Midbrain (tissue), 1 donor: Measurements from ENCODE around the gene MARK3.

ENCODE experiments used
- DNase-seq: peaks from one replicate; lab custom pipeline; 2025; lab: John Stamatoyannopoulos, UW

Gene MARK3

DNA sequence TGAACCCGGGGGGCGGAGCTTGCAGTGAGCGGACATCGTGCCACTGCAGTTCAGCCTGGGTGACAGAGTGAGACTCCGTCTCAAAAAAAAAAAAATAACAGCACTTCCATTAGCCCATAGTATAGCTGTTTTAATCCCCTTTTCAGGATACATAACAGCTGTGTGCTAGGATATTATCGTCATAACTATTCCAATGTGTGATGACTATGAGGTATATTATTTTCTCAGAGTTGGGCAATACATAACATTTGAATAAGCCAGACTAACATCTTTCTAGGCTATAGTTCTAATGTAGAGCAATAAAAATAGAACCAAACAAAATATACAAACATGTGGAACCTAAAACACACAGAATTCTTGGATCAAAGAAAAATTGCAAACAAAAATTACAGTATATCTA lies 57.1 kb downstream of the MARK3 start:
- DNase-seq = no peak

DNA sequence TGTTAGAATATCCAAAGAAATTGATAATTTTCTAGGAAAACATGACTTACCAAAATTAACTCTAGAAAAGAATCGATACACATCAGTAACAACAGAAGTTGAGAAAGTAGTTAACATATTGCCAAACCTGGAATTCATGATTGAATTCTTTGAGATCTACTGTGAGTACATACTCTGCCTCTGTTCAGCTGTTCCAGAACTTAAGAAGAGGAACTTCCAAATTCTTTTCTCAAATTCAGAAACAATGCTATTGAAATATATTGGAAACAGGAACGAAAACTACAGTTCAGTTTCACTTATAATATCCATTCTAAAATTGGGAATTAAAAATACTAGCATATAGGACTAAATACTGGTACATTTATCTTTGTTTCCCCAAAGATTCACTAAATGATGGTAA lies 57.9 kb downstream of the MARK3 start:
- DNase-seq = no peak

DNA sequence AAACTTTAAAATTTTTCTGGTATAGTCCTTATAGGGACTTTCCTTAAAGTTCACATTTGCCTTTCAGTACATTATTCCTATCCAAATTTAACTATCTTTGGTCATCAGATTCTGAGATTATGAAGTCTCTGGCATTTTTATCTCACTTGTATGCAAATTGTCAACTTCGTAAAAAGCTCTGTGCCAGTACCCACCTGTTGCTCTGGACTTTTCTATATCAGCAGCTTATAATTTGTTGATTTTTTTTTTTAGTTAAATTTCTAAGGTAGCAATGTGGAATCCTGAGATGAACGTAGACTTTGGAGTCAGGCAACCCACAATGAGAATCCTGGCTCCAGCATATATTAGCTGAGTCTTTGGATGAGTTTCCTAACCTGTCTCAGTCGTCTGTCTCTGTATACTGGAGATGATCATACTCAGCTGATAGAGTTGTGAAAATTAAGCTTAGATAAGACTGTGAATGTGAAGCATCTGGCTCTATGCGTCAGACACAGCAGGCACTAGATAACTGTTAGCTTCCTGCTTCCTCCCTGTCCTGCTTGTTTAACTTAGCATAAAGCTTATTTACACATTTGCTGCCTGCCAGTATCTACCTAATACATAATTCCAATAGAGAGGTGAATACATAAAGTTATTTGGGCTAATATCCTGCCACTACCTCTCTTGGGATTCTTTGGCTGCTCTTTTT lies 59.8 kb downstream of the MARK3 start:
- no peak for DNase-seq

DNA sequence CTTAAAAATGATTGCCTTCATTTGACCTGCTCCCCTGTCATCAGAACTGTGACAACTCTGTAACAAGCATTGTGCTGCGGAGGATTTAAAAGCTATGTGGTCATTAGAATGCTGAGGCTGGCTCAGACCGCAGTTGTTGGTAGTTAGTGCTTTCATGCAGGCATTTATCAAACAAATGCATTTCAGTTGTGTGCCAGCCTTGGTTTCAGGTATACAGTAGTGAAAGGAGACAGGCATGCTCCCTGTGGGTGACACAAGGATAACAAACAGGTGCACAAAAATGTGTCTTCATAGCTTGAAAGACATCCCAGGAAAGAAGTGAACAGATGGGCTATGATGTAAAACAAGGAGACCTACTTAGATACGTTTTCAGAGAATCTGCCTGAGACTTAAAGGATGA lies 60.6 kb downstream of the MARK3 start:
- no peak for DNase-seq

DNA sequence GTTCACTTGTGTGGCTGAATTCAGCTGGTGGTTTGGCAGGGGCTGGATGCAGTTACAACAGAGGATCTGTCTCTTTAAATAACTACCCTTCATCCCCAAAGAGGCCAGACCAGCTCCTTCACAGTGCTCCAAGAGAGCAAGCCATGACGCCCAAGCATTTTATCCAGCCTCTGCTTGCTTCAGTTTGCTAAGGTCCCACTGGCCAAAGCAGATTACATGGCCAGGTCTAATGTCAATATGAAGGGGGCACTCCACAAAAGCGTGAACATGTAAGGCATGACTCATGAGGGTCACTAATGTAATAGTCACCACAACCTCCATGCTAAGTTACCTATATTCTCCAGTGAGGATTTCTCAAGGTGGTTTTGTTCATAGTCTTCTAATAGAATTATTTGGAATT lies 62.9 kb downstream of the MARK3 start:
- DNase-seq = no peak

DNA sequence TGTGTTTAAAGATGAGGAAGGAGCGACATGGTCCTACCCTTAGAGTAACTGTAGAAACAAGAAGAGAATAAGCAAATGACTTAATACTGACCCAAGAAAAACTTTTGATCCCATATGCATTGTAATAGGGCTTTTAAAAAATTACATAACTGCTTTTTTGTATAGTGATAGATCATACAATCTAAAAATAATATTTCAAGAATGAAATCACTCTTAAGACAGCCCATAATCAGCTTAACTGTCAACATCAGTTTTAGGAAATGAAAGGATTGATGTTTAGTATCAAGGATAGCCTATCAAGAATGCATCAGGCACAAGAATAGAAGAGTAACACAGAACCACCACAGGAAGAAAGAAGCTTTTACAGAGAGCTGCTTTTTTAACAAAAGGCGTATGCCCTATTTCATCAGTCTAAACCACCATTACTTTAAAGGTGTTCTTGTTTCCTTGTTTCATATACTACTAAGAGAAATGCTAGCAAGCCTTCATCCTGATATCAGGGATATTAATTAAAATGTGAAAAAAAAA lies 64.5 kb downstream of the MARK3 start:
- no peak for DNase-seq

DNA sequence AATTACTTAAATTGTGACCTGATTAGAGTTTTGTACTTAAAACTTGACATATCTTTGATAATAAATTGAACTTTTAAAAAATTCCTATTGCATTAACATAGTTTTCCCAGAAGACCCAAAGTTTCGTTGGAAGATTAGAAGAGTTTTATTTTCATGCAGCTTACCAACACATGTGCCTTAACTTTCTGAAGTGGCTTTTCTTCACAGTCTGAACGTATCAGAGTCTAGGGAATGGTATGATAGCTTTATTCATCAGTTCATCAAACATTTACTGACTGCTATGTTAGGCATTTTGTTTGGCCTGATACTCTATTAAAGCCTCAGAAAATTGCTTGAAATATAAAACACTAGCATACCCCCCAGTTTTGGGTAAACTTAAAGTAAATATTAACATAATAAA lies 65.2 kb downstream of the MARK3 start:
- DNase-seq = no peak

DNA sequence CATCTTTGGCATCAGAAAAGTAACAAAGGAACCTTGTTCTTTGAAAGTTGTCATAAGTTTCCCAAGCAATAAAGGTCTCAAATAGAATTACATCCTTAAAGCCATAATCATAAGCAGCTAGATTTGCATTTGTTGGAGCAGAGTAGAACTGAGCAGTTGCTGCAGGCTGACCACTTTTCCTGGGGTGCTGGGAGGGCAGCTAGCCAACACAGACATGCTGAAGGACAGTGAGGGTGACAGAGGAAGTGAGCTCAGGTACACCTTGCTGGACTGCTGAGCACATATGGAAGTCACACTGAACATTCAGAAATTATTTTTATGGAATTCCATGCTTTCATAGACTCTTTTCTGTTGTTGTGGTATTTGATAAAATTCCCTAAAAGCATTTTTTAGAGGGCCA lies 66.2 kb downstream of the MARK3 start:
- no peak for DNase-seq

DNA sequence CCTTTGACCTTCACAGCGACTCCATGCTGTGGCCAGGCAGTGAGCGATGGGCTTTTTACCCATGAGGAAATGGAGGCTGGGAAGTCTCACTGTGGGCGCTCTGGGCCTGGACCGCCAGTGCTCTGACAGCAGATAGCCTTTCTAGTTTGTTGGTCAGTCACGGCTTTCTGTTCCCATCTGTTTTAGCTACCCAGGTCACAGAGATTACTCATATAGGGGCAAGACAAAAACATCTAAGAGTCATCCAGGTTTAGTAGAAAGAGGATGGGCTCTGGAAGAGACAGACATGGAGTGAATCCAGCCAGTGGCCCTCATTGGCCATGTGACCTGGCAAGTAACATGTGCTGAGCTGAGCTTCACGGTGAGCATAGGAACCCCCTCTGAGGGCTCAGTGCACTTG lies 68.6 kb downstream of the MARK3 start:
- no peak for DNase-seq

DNA sequence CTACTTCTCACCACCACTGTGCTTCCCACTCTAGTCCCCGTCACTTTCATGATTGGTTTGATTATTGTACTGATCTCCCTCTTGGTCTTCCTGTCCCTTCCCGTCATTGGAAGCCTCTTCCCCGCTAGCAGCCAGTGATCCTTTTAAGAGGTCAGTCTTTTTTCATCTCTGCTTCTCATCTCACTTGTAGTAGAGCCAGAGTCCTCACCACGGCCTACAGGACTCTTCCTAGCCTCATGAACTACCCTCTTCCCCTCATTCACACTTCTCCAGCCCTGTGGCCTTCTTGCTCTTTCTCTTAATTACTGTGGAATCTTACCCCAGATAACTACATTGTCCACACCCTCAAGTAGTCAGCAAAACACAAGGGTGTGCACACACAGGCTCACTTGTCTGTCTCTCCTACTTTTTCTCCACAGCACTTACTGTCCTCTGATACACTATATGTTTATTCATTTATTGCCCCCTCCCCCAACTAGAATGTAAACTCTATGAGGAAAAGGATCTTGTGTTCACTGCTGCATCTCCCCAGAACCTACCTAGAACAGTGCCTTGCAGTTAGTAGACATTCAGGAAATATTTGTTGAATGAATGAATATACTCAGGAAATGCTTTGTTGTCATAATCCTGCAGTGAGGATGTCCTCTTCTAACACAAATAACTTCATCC lies 71.1 kb downstream of the MARK3 start:
- no peak for DNase-seq

DNA sequence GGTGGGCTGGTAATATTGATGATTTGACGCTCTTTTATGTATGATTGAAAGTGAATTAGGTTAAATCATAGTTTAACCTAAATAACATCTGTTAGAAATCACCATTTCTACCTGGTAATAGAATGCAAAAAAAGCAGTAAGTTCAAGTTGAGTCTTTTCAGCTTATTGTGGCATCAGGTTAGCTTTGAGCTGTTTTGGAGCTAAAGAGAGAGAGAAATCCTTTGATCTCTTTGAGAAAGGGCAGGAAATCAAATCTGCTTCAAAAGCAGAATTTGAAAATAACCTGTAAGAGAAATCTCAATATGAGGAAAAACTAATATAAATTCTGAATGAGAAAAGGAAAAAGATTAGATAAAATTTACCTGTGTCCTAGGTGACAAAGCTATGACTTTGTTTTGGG lies 75.2 kb downstream of the MARK3 start:
- no peak for DNase-seq

DNA sequence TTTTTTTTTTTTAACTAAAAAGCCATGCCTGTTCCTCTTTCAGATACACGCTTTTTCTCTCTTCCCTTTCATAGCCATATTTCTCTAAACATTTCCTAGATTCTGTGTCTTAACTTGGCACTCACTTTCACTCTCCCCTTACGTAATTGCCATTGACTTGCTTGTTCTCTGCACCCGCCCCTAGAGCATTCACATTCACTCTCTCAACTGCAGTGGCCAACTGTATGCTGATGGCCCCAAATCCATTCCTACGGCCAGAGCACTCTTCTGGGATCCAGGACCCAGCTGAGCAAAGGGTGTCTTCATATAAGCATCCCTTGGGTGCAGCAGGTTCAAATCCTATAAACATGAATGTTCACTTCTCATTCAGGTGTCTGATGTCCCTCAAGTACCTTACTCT lies 77.9 kb downstream of the MARK3 start:
- DNase-seq = no peak

DNA sequence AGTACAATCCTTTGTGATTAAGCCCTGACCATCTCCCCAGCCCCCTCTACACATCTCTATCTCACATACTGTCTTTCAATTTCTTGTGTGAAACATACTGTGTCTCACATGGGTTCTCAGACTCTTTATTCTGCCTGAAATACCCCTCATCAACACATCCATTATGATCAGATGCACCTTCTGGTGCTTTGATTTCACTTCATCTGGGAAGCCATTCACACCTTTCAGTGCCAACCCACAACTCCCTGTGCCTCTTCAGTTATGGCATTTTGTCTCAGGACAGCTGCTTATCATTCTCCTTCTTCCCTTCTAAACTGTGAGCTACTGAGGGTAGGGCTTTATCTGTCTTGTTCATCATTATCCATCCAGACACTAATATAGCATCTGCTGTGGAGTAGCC lies 78.6 kb downstream of the MARK3 start:
- DNase-seq = no peak

DNA sequence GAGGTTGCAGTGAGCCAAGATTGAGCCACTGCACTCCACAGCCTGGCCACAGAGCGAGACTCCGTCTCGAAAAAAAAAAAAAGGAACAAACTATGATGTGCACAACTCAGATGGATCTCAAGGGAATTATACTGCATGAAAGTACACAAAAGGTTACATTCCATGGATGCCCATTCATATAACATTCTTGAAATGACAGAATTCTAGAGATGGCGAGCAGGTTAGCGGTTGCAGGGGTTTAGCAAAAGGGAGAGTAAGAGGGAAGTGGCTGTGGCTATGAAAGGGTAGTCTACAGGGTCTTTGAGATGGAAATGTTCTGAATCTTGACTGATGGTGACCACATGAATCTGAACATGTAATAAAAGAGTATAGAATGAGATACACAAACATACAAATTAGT lies 87.7 kb downstream of the MARK3 start:
- DNase-seq = no peak

DNA sequence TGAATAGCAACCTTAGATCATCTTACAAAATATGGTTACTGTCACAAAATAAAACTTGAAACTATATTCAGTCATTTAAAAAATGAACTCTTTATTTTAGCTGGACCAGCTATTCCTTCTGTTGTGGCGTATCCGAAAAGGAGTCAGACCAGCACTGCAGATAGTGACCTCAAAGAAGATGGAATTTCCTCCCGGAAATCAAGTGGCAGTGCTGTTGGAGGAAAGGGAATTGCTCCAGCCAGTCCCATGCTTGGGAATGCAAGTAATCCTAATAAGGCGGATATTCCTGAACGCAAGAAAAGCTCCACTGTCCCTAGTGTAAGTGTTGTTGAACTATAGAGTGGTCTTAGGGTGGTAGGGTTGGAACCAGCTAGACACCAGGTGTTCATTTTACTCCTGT lies 89.7 kb downstream of the MARK3 start:
- DNase-seq = no peak

DNA sequence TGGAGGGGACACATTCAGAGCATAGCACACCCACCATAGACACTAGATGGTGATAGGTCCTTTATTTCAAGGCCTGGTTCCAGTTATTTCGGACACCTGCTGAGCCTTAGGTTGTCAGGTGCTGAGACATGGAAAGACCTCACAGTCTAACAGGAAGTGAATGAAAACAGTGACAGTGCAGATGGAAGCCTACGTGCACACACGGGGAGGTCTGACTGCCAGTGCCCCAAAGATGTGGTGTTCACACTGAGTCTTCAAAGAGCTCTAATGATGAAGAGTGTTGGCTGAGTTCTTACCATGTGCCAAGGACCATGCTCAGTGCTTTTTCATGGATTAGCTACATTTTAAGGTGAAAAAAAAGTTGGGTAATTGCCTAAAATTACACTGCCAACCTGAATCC lies 90.8 kb downstream of the MARK3 start:
- DNase-seq = no peak

DNA sequence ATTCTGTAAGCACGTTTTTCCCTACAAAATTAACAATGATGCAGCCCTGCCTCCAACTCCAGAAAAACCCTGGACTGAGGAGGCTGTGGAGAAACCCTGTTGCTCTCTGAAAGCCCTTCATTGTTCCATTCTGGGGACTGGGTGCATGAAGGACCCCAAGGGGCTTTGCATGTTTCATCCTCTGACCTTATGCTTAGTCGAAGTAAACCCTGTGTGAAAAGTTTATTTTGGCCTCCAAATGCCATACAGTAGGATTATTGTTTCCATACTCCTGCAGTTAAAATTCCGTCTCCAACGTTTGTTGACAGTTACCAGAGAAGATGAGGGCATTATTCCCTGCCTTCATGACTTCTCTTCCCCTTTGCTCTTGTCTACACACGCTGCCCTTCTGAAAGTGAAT lies 91.4 kb downstream of the MARK3 start:
- DNase-seq = no peak

DNA sequence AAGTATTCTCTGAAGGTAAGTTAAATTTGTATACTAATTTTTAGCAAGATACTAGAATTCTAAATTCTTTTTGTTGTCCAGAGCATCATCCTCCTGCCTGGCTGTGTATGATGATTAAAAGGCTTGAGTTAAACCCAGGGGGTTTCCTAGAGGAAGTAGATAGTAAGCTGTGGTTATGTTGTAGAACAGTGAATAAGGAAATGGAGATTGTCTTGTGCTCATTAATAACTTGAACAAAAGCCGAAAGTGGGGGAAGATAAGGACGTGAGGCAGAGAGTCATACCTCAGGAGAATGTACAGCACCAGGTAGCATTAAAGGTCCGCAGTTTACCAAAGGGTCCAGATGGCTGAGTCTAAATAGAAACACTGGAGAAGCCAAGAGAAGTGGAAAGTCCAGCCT lies 95.4 kb downstream of the MARK3 start:
- DNase-seq = no peak

DNA sequence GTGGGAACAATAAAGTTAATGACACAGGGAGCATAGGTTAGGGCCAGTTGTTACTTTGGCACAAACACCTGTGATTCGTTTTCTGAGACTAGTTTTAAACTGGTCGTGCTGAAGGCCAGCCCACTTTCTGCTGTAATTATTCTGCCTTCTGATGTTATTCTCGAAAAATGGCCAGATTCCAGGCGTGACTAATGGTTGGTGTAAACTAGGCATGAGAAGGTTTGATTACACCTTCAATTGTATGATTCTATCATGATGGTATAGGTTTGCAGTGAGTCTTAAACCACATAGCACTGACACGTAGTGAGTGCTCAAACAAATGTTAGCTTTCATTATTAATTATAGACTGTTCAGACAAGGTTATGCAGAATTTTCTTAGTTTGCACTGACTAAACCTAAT lies 98.4 kb downstream of the MARK3 start:
- DNase-seq = no peak

DNA sequence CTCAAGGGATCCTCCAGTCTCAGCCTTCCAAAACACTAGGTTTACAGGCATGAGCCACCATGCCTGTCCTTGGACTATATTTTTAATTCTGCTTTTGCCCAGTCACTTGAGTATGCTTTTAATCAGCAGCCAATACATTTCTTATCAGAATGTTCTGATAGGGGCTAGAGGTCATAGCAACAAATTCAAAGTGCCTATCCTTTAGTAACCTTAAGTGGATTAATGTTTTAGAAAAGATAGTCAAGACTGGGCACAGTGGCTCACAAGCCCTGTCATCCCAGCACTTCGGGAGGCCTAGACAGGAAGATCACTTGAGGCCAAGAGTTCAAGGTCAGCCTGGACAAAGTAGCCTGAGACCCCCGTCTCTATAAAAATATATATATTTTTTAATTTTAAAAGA lies 100.3 kb downstream of the MARK3 start:
- no peak for DNase-seq

DNA sequence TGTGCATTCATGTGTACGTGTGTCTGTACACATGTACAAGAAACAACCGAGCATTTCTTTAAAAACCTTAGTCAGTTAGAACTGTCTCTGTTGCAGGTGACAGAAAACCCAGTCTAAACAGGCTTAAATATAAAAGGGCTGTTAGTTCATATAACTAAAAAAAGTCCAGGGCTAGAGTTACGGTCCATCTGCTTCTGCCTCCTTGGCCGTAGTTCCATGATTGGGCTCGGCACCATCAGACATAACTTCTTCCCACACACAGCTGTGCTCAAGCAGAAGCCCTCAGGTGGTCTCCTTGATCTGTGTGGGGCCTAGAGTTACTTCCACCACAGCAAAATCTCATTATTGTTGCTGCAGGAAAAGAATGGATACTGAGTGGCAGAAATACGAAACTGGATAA lies 102.9 kb downstream of the MARK3 start:
- DNase-seq = no peak

DNA sequence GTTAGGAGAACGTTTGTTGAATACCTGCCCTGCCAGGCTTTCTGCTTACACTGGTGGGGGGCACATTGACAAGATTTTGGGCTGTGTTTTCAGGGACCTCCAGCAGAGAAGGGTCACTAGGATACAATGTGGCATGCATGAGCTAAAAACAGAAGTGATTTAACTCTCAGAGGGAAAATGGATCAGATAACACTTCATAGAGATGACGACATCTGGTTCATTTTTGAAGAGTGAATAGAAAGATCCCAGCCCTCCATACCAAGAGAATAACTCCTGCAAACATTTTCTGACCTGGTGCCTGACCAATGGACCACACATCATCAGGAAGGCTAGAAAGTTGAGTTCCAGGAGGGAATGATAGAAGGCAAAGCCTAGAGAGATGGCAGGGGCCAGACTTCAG lies 103.7 kb downstream of the MARK3 start:
- no peak for DNase-seq

DNA sequence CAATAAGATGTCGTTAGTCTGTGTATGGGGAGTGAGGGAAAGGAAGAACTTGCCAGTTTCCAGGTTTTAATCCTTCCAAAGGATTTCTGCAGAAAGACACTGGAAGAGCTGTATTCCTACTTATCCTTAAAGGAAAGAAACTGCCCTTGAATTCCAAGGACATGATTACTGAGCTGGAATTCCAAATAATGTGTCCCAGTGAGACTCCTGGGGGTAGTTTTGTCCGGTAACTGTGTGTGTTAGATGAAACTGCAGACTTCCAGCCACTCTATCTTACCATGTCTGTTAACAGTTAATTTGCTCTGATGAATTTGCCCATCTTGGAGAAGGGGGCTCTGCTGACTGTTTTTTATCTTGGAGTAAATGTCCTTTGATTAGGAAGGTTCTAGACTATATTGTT lies 104.4 kb downstream of the MARK3 start:
- no peak for DNase-seq

DNA sequence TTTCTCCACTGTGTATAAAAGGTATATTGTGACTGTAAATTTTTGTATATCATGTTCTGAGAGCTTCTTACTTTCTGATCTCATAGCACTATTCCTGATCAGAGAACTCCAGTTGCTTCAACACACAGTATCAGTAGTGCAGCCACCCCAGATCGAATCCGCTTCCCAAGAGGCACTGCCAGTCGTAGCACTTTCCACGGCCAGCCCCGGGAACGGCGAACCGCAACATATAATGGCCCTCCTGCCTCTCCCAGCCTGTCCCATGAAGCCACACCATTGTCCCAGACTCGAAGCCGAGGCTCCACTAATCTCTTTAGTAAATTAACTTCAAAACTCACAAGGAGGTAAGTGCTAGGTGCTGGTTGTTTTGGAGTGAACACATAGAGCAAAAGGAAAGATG lies 106.5 kb downstream of the MARK3 start:
- DNase-seq = no peak
